DOHH2 (cell line): ENCODE data around the gene ONECUT3.

Experiments used
- H3F3A ChIP-seq: fragments of 200-600 bp; sonication (generic), shearing (Covaris generic); 2 replicates; pipeline ENCODE4 v1.6.0; 2016; ENCODE audit warnings: antibody characterized with exemption, mild to moderate bottlenecking; ENCODE audit not compliant: control insufficient read depth, insufficient read depth
- H3K27ac ChIP-seq: fragments of 200-600 bp; sonication (generic); 2 replicates; pipeline ENCODE4 v1.5.1; 2014; ENCODE audit warnings: low read depth, mild to moderate bottlenecking, low read length, moderate library complexity
- H3K27me3 ChIP-seq: fragments of 200-600 bp; sonication (generic); 2 replicates; pipeline ENCODE4 v1.6.1; 2014; ENCODE audit warnings: mild to moderate bottlenecking, low read length, mixed read lengths; ENCODE audit not compliant: control insufficient read depth
- H3K36me3 ChIP-seq: fragments of 200-600 bp; sonication (generic); 2 replicates; pipeline ENCODE4 v1.6.1; 2014; ENCODE audit warnings: mild to moderate bottlenecking, low read length, moderate library complexity, mixed read lengths; ENCODE audit not compliant: control insufficient read depth
- H3K4me1 ChIP-seq: fragments of 200-600 bp; sonication (generic); 2 replicates; pipeline ENCODE4 v1.6.1; 2014; ENCODE audit warnings: mild to moderate bottlenecking, low read length, mixed read lengths; ENCODE audit not compliant: control insufficient read depth
- H3K4me2 ChIP-seq: fragments of 200-600 bp; sonication (generic); 2 replicates; pipeline ENCODE4 v1.6.0; 2014; ENCODE audit warnings: mild to moderate bottlenecking, low read length, moderate library complexity
- H3K4me3 ChIP-seq: fragments of 200-600 bp; sonication (generic); 2 replicates; pipeline ENCODE4 v1.5.1; 2014; ENCODE audit warnings: mild to moderate bottlenecking, low read length, mixed read lengths
- H3K79me2 ChIP-seq: fragments of 200-600 bp; sonication (generic); 2 replicates; pipeline ENCODE4 v1.6.1; 2014; ENCODE audit warnings: mild to moderate bottlenecking, low read length, mixed read lengths; ENCODE audit not compliant: control insufficient read depth
- H3K9me2 ChIP-seq: fragments of 200-600 bp; sonication (generic); replicated peaks from 2 replicates; pipeline ENCODE4 v1.6.1; 2014; ENCODE audit warnings: mild to moderate bottlenecking, low read length, mixed read lengths; ENCODE audit not compliant: control insufficient read depth
- H3K9me3 ChIP-seq: fragments of 200-600 bp; sonication (generic); 2 replicates; pipeline ENCODE4 v1.6.1; 2014; ENCODE audit warnings: antibody characterized with exemption, low read length, mixed read lengths; ENCODE audit not compliant: control insufficient read depth, insufficient read depth
- H4K20me1 ChIP-seq: fragments of 200-600 bp; sonication (generic); 2 replicates; pipeline ENCODE4 v1.6.0; 2014; ENCODE audit warnings: low read depth, mild to moderate bottlenecking, antibody characterized with exemption, low read length, moderate library complexity; ENCODE audit not compliant: control insufficient read depth, insufficient read depth
- EZH2phosphoT487 ChIP-seq: fragments of 200-600 bp; sonication (generic); IDR thresholded peaks from 2 replicates; pipeline ENCODE4 v1.6.1; 2017; ENCODE audit warnings: borderline replicate concordance, mild to moderate bottlenecking, antibody characterized with exemption, low read length, moderate library complexity, mixed read lengths
- TF ChIP-seq, protein P1 (sequence below): fragments of 200-600 bp; sonication (generic); IDR thresholded peaks from one replicate; pipeline ENCODE4 v1.5.1; 2014; ENCODE audit warnings: antibody characterized with exemption, mild to moderate bottlenecking, low read depth, low read length; ENCODE audit not compliant: poor library complexity, severe bottlenecking

ONECUT3 gene

DNA sequence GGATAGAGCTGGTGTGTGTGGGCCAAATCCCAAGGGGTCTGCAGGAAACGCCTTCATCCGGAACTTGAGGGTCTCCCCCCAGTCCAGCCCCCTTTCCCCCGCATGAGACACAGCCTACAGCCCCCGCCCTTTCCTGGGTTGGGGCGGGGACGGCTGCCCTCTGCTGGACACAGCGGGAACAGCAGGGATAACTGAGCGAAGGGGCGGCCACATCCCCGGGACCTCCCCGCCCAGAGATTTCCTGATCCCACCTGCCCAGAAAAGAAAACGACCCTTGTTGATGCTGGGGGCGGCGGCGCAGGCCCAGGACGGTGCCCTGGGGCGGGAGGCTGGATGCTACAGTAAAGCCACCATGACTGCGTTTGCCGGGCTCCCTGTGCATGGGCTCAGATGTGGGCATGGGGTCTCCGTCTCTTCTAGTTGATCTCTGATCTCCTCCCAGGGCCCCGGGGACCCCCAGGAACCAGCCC, 14.2 kb downstream of the ONECUT3 start:
- TF ChIP-seq EZH2phosphoT487 = no peak
- TF ChIP-seq, protein P1, sequence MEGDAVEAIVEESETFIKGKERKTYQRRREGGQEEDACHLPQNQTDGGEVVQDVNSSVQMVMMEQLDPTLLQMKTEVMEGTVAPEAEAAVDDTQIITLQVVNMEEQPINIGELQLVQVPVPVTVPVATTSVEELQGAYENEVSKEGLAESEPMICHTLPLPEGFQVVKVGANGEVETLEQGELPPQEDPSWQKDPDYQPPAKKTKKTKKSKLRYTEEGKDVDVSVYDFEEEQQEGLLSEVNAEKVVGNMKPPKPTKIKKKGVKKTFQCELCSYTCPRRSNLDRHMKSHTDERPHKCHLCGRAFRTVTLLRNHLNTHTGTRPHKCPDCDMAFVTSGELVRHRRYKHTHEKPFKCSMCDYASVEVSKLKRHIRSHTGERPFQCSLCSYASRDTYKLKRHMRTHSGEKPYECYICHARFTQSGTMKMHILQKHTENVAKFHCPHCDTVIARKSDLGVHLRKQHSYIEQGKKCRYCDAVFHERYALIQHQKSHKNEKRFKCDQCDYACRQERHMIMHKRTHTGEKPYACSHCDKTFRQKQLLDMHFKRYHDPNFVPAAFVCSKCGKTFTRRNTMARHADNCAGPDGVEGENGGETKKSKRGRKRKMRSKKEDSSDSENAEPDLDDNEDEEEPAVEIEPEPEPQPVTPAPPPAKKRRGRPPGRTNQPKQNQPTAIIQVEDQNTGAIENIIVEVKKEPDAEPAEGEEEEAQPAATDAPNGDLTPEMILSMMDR = peak; percentile 98
- peak overlapping the region; percentile 48 for H3K4me2 ChIP-seq
- no peaks in the 10 kb centered on the region for H3K36me3 ChIP-seq
- H3K9me3 ChIP-seq = peaks cover 7% of the 10 kb centered on the region
- H3K27me3 ChIP-seq = peaks cover 18% of the 10 kb centered on the region
- peaks cover 2% of the 10 kb centered on the region; the same call in 1 of the 2 replicates for H3F3A ChIP-seq
- peaks cover 16% of the 10 kb centered on the region for H3K4me1 ChIP-seq
- no peaks in the 10 kb centered on the region for H3K79me2 ChIP-seq
- H3K4me3 ChIP-seq = peak overlapping the region; percentile 29; the same call in 1 of the 2 replicates
- H3K9me2 ChIP-seq = no peaks in the 10 kb centered on the region
- no peaks in the 10 kb centered on the region for H4K20me1 ChIP-seq
- H3K27ac ChIP-seq = no peak overlapping the region

- H4K20me1 ChIP-seq = no peaks in the 10 kb centered on the region
- TF ChIP-seq, protein P1 = no peak
- TF ChIP-seq EZH2phosphoT487 = no peak
- H3F3A ChIP-seq = peaks cover 2% of the 10 kb centered on the region; the same call in 1 of the 2 replicates
- H3K9me3 ChIP-seq = peaks cover 7% of the 10 kb centered on the region
- H3K4me3 ChIP-seq = no peak overlapping the region
- H3K4me2 ChIP-seq = no peak overlapping the region
- H3K9me2 ChIP-seq = no peaks in the 10 kb centered on the region
- H3K27ac ChIP-seq = no peak overlapping the region
- H3K27me3 ChIP-seq = peaks cover 18% of the 10 kb centered on the region
- no peaks in the 10 kb centered on the region for H3K79me2 ChIP-seq
- H3K4me1 ChIP-seq = peaks cover 16% of the 10 kb centered on the region
- H3K36me3 ChIP-seq = no peaks in the 10 kb centered on the region
Measured at GRCh38 chr19:1768248-1768647, 14.9 kb downstream of the ONECUT3 start.

- Histone ChIP-seq H3K79me2 (no peaks in the 10 kb centered on the region), H3K4me1 (peaks cover 16% of the 10 kb centered on the region), H3K36me3 (no peaks in the 10 kb centered on the region), H3K9me2 (no peaks in the 10 kb centered on the region), H3K4me3 (no peak overlapping the region), H3K27ac (no peak overlapping the region), H3F3A (no peaks in the 10 kb centered on the region), H3K4me2 (no peak overlapping the region), H3K27me3 (peaks cover 21% of the 10 kb centered on the region), H3K9me3 (peaks cover 7% of the 10 kb centered on the region), H4K20me1 (no peaks in the 10 kb centered on the region)
- TF ChIP-seq, protein P1 = no peak
- TF ChIP-seq EZH2phosphoT487 = no peak
Measured at GRCh38 chr19:1768918-1769644, 15.8 kb downstream of the ONECUT3 start.
